Measurements from ENCODE around the gene CPNE6.

DNA sequence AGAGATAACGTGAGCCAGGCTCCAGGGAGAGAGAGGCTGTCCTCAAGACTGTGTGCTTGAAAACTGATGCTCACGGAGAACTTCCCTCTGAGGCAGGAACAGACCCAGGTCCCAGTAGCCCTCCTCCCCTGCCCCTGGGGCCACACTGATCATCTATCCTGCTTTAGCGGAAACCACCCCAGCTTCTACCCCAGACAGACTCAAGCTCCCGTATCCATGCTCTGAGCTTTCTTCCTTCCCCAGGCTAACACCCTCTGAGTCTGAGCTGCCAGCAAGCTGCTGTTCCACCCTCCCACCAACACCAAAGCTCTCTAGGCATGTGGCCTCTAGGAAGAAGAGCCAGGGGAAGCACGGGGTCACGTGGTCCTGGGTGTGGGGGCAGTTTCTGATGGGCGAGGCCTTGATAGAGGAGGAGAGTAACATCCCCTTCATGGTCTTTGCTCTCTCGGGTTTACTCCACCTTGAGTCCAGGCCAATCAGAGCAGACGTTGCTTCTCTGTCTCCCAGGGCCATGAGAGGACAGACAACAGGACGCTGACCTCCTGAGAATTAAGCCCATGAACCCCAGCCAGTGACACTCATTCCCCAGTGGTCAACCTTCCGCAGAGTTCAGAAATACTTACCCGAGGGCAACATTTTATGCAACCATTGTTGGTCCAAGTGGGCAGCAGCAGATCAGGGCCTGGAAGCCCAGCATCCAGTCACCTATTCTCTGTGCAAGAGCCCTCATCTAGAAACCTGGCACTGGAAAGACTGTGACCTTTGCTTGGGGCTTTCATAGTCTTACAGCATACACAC is 24.1 kb downstream of the CPNE6 start:
- TF ChIP-seq MEF2A (IDR thresholded peaks at IDR 0.05; ENCODE audit: borderline replicate concordance, low read depth) (no peak), EP300 (IDR thresholded peaks at IDR 0.05; ENCODE audit: borderline replicate concordance in 1 of 2, low read depth in 1 of 2, low read length in 1 of 2) (no peak), EZH2phosphoT487 (IDR thresholded peaks at IDR 0.05; ENCODE audit: borderline replicate concordance, low read depth) (no peak), YY1 (IDR thresholded peaks at IDR 0.05; ENCODE audit: low read depth) (no peak), SIN3A (IDR thresholded peaks at IDR 0.05; ENCODE audit: borderline replicate concordance, low read depth, low read length) (no peak), TCF12 (IDR thresholded peaks at IDR 0.05) (no peak)
- TF ChIP-seq, protein P1, sequence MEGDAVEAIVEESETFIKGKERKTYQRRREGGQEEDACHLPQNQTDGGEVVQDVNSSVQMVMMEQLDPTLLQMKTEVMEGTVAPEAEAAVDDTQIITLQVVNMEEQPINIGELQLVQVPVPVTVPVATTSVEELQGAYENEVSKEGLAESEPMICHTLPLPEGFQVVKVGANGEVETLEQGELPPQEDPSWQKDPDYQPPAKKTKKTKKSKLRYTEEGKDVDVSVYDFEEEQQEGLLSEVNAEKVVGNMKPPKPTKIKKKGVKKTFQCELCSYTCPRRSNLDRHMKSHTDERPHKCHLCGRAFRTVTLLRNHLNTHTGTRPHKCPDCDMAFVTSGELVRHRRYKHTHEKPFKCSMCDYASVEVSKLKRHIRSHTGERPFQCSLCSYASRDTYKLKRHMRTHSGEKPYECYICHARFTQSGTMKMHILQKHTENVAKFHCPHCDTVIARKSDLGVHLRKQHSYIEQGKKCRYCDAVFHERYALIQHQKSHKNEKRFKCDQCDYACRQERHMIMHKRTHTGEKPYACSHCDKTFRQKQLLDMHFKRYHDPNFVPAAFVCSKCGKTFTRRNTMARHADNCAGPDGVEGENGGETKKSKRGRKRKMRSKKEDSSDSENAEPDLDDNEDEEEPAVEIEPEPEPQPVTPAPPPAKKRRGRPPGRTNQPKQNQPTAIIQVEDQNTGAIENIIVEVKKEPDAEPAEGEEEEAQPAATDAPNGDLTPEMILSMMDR (IDR thresholded peaks at IDR 0.05): no peak

Measured in SK-N-SH (cell line).